Measurements from ENCODE around the gene NIP7.

The NIP7 gene

DNA sequence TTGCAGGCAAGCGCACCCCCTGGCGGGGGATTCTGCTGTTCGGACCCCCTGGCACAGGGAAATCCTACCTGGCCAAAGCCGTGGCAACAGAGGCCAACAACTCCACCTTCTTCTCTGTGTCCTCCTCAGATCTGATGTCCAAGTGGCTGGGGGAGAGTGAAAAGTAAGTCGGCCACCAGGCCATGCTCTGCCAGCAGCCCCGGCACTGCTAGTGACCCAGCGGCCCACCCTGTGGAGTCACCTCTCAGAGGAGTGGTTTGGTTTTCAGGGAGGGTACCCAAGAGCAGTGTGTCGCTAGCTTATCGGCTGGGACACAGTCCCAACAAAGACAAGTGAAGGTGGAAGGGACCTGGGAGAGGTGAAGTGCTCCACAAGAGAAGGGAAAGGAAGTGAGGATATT is 20.2 kb upstream of the NIP7 start:
- DNase-seq: no peak

DNA sequence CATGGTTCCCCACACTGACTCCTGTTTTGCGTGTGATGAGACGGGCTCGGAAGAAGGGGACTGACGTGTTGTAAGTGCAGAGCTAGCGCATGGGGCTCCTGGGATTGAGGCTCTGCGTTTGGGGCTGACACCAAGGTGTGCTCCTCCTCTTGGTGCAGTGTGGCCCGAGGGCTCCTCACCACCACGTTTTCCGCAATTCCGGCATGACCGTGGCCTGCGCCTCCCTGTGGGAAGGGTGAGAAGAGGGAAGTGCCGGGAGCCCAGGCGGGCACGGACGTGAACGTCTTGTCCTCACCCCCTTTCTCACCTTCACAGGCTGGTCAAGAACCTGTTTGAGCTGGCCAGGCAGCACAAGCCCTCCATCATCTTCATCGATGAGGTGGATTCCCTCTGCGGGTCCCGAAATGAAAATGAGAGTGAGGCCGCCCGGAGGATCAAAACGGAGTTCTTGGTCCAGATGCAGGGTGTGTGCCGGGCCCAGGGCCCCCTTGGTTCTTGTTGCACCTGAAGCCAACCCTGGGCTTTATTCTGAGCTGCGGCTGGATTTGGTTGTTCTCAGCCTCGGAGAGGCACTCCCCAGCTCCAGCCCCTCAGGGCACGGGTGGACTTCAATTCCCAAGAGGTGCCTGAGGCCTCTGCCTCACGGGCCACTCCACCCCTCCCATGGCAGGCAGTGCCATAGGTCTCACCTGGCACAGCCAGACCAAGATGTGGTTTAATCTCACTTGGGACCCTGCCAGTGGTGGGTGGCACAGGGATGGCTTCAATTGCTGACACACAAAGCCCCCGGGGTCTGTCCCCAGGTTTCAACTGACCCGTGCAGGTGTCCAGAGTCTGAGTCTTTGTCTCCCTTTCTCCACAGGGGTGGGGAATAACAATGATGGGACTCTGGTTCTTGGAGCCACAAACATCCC is 19.5 kb upstream of the NIP7 start:
- no peak for DNase-seq

DNA sequence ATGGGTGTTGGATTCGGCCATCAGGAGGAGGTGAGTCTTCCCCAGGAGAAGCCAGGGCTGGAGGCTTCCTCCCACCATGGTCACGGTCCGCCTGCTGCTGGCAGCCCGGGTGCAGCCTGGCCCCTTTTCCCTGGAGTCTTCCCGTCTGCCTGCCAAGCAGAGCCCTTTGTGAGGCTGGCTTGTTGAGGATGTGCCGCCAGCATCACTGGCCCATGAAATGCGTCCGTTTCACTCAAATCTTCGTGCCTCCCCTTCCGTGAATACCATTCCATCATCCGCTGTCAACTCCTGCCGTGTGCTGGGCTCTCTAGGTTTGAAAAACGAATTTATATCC is 18.9 kb upstream of the NIP7 start:
- no peak for DNase-seq

DNA sequence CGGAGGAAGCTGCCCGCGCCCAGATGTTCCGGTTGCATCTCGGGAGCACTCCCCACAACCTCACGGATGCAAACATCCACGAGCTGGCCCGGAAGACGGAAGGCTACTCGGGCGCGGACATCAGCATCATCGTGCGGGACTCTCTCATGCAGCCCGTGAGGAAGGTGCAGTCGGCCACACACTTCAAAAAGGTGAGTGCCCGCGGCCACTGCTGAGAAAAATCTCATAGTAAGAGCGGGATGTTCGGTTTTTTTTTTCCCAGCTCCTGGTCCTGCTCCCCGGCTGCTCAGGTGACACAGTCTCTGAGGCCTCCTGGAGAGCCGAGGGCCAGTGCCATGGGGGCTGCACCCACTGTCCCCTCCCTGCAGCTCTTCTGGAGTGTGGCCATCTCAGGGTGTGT is 18.5 kb upstream of the NIP7 start:
- DNase-seq: no peak

DNA sequence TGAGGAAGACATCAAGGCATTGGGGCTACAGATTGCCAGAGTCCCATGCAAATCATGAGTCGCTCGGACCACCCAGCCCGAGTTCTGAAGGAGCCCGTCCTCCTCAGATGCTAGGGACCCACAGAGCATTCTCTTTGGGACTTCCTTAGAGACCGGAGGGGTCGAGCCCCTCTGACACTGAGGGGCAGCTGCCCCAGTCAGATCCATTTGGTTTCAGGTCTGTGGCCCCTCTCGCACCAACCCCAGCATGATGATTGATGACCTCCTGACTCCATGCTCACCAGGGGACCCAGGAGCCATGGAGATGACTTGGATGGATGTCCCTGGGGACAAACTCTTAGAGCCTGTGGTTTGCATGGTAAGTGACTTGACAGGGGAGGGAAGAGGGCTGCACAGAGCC is 17.2 kb upstream of the NIP7 start:
- no peak for DNase-seq

DNA sequence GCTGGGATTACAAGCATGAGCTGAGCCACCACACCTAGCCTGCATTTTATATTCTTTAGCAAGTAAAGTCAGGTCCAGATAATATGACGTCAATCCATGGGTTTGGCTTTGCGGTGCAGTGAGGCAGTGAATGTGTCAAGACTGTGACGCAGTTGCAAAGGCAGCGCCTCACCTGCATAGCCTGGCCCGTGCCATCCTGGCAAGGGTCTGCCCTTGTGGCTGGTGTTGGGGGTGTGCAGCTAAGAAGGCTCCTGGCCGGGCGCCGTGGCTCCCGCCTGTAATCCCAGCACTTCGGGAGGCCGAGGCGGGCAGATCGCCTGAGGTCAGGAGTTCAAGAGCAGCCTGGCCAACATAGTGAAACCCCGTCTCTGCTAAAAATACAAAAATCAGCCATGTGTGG is 16.2 kb upstream of the NIP7 start:
- no peak for DNase-seq

DNA sequence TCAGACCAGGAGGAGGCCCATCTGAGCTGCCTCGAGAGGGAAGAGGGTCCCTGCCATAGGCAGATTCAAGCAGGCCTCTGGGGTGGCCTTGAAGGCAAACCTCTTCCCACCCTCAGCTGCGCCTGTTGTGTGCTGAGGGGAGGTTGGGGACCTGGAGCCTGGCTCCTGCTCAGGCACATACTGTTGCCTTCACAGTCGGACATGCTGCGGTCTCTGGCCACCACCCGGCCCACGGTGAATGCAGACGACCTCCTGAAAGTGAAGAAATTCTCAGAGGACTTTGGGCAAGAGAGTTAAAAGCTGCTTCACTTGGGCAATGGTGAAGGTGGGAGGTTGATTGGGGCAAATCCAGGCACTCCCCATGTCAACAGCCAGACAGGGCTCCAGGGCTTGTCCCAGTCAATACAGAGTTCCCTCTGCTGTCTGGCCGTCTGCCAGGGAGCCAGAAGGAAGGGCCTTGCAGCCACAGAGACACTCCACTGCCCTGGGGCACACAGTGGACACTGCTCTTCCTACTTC is 15.5 kb upstream of the NIP7 start:
- DNase-seq: peak; percentile 3

DNA sequence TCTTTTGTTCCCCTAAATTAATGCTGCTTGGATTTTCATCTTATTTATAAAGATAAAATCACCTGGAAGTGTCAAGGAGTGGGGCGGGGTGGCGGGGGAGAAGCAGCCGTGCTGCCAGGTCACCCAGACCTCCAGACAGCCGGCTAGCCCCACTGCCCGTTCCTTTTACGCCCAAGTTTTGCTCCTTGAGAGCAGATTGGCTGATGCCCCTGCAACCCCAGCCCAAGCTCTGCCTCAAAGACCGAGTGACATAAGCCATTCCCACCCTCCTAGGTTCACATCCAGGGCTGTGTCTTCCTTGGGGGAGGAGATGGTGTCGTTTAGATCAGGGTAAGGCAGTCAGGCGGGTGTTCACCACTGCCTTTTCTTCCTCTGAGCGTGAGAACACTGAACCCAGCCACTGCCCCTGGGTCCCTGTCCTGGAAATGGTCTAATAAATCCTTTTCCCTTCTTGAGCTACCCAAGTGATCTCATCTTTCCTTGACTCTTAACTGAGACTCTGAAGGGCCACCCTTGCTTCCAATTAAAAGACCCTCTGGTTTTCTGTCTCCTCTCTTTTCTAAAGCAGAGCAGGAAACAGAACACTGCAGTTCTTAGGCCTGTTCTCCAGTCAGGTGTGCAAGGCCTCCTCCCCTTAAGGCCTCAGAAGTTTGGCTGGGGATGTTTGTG is 14.9 kb upstream of the NIP7 start:
- no peak for DNase-seq

DNA sequence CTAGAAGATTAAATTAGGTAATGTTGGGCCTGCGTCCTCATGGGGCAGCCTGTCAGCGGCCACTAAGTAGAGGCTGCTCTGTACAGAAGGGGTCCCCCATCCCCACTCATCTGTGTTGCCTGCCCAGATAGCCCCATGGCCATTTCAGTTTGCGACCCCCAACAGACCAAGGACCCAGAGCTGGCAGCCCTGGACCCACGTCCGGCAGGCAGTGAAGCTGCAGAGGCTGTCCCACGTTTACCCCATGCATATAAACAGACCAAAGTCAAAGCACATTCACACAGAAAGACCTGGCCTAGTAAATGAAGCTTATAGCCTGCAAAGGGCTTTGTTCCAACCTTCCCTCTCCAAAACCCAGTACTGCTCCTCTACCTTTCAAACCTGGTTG is 13.8 kb upstream of the NIP7 start:
- no peak for DNase-seq

DNA sequence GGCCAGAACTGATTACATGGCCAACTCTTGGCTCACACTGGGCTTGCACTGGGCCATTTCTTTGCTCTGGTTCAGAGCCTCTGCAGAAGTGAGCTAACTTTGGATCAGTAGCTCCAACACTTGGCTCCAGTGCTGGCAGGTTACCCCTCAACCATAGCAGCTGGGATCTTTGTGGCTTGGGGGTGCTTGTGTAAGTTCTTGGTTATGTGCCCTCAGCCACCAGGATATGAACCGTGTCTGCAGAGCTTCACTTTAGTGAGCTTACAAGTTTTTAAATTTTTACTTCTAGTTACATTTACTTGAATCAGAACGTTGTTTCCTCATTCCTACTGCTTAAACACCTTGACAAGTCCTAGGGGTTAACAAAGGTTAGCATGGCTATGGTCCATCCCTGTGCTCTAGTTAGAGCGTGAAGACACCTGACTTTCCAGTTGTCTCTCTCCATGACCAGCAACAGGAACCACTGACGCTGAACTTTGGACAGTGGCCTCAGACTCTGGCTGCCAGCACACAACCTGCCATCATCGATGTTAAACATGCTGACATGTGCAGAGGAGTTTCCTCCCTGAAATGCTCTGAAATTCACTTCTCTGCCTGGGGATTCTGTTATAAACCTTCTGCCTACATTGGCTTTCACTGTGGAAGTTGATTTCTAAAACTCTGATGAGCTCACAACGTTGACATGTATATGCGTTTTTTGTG is 13.2 kb upstream of the NIP7 start:
- DNase-seq: no peak

DNA sequence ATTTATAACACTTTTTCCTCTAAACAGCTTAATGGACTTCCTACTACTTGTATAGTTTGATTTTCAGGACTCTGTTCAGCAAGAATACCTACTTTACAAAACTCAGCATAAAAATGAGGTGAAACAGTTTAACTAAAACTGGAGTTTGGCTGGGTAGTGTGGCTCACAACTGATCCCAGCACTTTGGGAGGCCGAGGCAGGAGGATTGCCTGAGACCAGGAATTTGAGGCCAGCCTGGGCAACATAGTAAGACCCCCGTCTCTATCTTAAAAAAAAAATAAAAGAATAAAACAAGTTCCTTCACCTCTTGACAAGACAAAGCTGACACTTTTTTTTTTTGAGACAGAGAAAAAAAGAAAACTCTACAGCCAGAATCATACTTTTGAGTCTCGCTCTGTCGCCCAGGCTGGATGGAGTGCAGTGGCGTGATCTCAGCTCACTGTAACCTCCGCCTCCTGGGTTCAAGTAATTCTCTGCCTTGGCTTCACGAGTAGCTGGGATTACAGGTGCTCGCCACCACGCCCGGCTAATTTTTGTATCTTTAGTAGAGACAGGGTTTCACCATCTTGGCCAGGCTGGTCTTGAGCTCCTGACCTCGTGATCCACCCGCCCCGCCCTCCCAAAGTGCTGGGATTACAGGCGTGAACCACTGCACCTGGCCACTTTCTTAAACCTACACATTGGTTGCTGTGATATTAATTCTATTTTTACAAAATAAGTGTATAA is 11.8 kb upstream of the NIP7 start:
- no peak for DNase-seq

DNA sequence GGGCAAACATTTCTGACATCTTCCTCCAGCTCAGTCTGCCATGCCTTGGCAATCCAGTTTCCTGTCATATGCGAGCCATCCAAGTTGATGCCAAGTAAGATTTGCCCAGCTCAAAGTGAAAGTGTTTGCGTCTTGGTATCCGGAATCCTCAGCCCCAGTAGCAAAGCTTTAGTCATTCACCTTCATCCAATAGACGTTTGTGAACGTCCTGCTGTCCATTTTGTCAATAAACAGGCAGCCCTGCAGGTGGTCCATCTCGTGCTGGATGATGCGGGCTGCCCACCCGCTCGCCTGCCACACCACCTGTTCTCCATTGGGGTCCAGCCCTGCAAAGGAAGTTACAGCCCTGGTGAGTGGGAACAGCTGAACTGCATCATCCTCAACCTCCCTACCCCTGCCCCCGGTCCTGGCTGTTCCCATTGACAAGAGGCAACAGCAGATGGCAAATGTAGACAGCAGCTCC is 10.7 kb upstream of the NIP7 start:
- no peak for DNase-seq

DNA sequence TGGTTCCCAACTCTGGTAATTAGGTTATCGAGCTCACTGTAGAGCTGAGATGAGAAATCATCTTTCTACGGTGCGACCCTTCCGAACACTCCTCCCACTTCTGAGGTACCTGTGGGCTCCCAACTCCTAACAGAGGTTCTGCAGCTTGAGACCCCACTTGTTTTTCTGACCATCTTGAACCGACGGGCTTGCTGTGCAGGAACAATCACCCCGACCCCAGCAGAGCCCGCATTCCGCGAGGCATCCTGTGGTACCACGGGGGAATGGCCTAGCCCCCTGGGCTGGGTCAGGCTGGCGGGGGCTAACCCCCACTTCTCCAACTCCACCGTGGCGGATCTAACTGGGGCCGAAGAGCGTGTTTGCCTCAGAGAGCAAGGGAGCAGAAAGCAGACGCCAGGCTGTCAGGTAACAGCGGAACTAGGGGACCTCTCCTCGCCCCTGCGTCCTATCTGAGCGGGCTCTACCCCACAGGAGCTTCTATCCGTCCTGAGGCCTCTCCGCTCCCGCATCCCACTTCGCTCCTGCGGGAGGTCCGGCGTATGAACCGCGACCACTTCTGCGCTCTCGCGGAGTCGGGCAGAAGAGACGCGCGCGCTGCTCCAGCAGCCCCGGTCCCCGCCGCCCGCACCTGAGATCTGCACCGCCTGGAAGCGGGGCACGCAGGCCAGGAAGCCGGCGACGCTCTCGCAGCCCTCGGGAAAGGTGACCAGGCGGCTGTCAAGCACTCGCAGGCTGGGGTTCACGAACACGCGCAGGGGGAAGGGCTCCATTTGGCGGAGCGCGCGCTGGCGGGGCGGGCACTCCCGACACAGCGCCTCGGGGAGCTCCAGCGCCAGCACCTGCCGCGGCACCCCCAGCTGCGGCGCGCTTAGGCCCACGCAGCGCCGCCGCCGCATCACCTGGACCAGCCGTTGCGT is 9.9 kb upstream of the NIP7 start:
- no peak for DNase-seq

DNA sequence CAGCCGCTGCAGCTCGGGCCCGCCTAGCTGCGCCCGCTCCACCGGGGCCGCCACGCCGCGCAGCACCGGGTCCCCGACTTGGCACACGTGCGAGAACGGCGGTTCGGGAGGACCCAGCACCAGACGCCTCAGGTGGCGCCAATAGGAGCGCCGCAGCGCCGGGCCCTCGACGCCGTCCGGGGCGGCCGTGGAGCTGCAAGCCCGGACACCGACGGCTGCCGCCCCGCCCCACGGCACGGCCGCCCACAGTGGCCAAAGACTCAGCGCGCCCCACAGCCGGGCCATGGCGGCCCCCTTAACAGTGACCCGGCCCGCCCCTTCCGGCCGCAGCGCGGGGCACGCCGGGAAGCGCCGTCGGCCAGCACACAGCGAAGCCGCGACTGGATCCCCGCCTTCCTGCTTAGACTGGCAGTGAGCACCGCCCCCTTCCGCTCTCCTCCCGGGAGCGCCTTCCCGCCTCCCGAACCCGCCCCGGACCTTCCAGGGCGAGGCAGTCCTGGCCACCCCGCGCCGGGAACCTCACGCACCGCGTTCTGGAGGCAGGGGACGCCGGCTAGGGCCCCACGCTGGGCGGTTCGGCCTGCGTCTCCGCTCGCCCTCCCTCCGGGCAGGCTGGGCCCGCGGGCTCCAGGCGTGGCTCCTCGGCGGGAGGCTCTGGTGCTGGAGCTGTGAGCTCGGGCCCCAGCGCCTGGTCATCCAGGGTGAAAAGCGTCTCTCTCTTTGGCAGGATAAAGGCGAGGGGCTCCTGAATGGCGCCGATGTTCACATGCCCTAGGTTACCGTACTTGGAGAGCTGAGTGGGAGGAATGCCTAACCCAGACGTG is 9.1 kb upstream of the NIP7 start, which contains the start of gene PDF:
Gene PDF (minus strand): TSS at position 303 of the 824 bp plus-strand sequence. CDS start 18 bp downstream, at position 285.
- peak; percentile 81 for DNase-seq

DNA sequence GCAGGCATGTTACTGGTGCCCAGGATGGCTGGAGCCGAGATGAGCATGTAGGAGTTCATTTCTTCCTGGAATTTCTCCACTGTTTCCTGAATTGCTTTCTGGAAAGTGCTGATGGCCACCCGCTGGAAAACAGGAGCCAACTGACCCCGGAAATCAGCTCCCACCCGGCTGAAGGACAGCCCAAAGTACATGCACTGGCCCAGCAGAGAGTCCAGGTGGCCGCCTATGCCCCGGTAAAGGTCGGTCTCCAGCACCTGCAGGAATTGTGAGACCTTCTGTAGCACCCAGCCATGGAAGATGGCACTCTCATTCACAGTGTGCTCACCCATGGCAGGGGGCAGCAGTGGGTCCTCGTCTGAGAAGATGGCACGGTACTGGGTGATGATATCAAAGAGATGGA is 4.9 kb upstream of the NIP7 start:
- DNase-seq: no peak

DNA sequence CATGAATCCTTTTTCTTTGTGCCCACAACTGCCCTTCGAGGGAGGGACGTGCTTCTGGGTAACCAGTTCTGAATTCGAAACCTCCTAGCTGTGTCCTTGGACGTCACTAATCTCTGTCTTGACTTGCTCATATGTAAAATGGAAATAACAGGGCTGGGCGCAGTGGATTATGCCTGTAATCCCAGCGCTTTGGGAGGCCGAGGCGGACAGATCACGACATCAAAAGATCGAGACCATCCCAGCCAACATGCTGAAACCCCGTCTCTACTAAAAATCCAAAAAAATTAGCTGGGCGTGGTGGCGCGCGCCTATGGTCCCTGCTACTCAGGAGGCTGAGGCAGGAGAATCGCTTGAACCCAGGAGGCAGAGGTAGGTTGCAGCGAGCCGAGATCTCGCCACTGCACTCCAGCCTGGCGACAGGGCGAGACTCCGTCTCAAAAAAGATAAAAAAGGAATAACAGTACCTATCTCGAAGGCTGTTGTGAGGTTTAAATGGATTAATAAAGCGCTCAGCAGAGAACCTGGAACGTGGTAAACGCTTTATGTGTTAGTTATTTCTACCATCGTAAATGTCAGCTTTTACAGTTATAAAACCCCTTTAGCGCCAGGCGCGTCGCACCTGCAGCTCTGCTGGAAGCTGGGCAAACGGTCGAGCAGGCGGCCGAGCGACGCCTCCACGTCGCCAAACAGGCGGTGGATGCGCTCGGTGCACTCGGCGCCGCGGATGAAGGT is 849 bp upstream of the NIP7 start:
- DNase-seq: no peak

DNA sequence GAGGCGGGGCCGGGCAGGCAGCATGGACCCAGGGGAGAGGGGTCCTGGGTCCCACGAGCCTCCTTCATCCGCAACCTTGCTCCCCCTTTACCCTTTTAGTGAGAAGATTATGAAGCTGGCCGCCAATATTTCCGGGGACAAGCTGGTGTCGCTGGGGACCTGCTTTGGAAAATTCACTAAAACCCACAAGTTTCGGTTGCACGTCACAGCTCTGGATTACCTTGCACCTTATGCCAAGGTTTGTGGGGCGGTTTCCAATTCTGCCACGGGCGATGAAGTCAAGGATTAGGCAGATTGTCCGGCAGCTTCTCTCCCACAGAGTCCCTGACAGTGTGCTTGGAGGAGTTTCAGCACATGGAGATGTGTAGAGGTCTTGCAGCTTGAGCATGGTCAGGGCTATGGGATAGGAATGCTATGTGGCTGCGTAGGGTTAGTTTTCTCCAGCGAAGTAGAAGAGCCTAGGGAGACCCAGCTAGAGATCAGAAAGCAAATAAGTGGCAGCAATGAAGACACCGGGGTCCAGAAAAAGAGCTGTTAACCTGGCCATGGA is 598 bp downstream of the NIP7 start:
- DNase-seq: no peak

DNA sequence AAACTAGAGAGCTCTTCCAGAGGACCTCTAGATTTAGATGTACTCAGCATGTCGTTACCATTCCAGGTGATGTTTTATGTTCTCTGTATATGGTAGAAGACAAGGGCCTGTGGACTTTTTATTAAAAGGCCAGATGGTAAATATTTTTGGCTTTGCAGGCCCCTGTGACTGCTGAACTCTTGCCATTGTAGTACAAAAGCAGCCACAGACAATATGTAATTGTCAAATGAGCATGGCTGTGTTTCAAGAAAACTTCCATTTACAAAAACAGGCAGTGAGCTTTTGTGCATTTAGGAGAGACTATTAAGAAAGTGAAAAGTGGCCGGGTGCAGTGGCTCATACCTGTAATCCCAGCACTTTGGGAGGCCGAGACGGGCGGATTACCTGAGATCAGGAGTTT is 4.6 kb downstream of the NIP7 start:
- DNase-seq: no peak

DNA sequence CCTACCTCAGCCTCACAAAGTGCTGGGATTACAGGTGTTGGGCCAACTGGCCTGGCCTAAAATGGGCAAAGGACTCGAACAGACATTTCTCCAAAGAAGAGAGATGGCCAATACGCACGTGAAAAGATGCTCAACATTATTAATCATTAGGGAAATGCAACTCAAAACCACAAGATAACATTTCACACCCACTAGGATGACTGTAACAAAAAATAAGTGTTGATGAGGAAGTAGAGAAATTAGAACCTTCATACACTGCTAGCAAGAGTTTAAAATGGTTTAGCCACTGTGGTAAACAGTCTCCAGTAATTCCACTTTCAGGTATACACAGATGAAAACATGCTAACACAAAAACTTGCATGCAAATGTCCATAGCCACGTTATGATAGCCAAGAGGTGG is 6.4 kb downstream of the NIP7 start:
- no peak for DNase-seq

DNA sequence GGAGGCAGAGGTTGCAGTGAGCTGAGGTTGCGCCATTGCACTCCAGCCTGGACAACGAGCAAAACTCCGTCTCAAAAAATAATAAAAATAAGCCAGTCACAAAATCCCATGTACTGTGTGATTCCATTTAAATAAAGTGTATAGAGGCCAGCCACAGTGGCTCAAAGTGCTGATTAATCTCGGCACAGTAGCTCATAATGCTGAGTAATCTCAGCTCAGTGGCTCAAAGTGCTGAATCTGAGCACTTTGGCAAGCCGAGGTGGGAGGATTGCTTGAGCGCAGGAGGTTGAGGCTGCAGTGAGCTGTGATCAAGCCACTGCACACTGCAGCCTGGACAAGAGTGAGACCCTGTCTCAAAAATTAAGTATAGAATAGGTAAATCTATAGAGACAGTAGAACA is 7.1 kb downstream of the NIP7 start:
- no peak for DNase-seq
